ENCODE results near the gene REEP6.
A peak's percentile ranks its signal among the peaks of the same experiment; 100 is the strongest.

Gene REEP6

GRCh38 chr19:1469255-1470054, 21.5 kb upstream of the REEP6 start:
- ChIA-PET CTCF (interaction anchor here (1.5 to 5.0 kb wide), 2 partner anchors 16 to 24 kb away, joined by 5 to 35 read pairs; no protein-coding TSS in a partner anchor), POLR2A (no interaction called here)
- Histone ChIP-seq H3K4me1 (ENCODE audit: control extremely low read depth in 1 of 4, control insufficient read depth in 4 of 4, insufficient read depth in 4 of 4, low read length in 3 of 4) (peaks cover 0 to 66% (median 45%) of the 10 kb centered on the region in 4 experiments), H3K27ac (ENCODE audit: insufficient read depth in 1 of 2, low read depth in 1 of 2, low read length in 2 of 2, poor library complexity in 1 of 2, severe bottlenecking in 2 of 2) (no peak overlapping the region), H3K9me3 (ENCODE audit: control extremely low read depth in 1 of 5, control insufficient read depth in 4 of 5, insufficient read depth in 2 of 5, low read depth in 1 of 5, low read length in 4 of 5) (no peaks in the 10 kb centered on the region), H3K4me3 (ENCODE audit: control insufficient read depth in 1 of 7, extremely low read depth in 1 of 7, insufficient read depth in 4 of 7, low read depth in 2 of 7, low read length in 6 of 7) (peak overlapping the region in 4 of 7 experiments; percentile 27 to 50 (median 39)), H3K36me3 (ENCODE audit: control insufficient read depth in 4 of 4, insufficient read depth in 4 of 4, low read length in 3 of 4) (peaks cover 0 to 7% (median 0%) of the 10 kb centered on the region in 4 experiments), H3K27me3 (replicated peaks in 2 of 5; ENCODE audit: control insufficient read depth in 4 of 5, insufficient read depth in 5 of 5, low read length in 4 of 5) (peaks cover 0 to 93% (median 33%) of the 10 kb centered on the region in 5 experiments)
- 1% methylated on average over 95 of the region's 117 CpGs for WGBS (ENCODE audit: insufficient coverage)
- peak in 1 of 3 donors; percentile 46 for DNase-seq

GRCh38 chr19:1470055-1470304, 21.0 kb upstream of the REEP6 start:
- Histone ChIP-seq H3K4me3 (ENCODE audit: control insufficient read depth in 1 of 7, extremely low read depth in 1 of 7, insufficient read depth in 4 of 7, low read depth in 2 of 7, low read length in 6 of 7) (peak overlapping the region in 3 of 7 experiments; percentile 16 to 50 (median 24)), H3K27me3 (replicated peaks in 2 of 5; ENCODE audit: control insufficient read depth in 4 of 5, insufficient read depth in 5 of 5, low read length in 4 of 5) (peaks cover 0 to 94% (median 33%) of the 10 kb centered on the region in 5 experiments), H3K27ac (ENCODE audit: insufficient read depth in 1 of 2, low read depth in 1 of 2, low read length in 2 of 2, poor library complexity in 1 of 2, severe bottlenecking in 2 of 2) (no peak overlapping the region), H3K9me3 (ENCODE audit: control extremely low read depth in 1 of 5, control insufficient read depth in 4 of 5, insufficient read depth in 2 of 5, low read depth in 1 of 5, low read length in 4 of 5) (no peaks in the 10 kb centered on the region), H3K36me3 (ENCODE audit: control insufficient read depth in 4 of 4, insufficient read depth in 4 of 4, low read length in 3 of 4) (peaks cover 0 to 10% (median 2%) of the 10 kb centered on the region in 4 experiments), H3K4me1 (ENCODE audit: control extremely low read depth in 1 of 4, control insufficient read depth in 4 of 4, insufficient read depth in 4 of 4, low read length in 3 of 4) (peaks cover 0 to 66% (median 45%) of the 10 kb centered on the region in 4 experiments)
- ChIA-PET POLR2A (no interaction called here), CTCF (interaction anchor here (0.9 to 2.2 kb wide), 3 partner anchors 12 to 17 kb away, joined by 3 to 6 read pairs (median 3); no protein-coding TSS in a partner anchor)
- 4% methylated on average over 18 of the region's 22 CpGs for WGBS (ENCODE audit: insufficient coverage)
- no peak for DNase-seq

- ChIA-PET CTCF (interaction anchor here (0.9 to 2.2 kb wide), 6 partner anchors 12 to 26 kb away, joined by 3 to 7 read pairs (median 5); partner anchors contain the start of gene PCSK4), POLR2A (no interaction called here)
- Histone ChIP-seq H3K4me3 (ENCODE audit: control insufficient read depth in 1 of 7, extremely low read depth in 1 of 7, insufficient read depth in 4 of 7, low read depth in 2 of 7, low read length in 6 of 7) (peak overlapping the region in 4 of 7 experiments; percentile 24 to 43 (median 32)), H3K27ac (ENCODE audit: insufficient read depth in 1 of 2, low read depth in 1 of 2, low read length in 2 of 2, poor library complexity in 1 of 2, severe bottlenecking in 2 of 2) (no peak overlapping the region), H3K4me1 (ENCODE audit: control extremely low read depth in 1 of 4, control insufficient read depth in 4 of 4, insufficient read depth in 4 of 4, low read length in 3 of 4) (peaks cover 0 to 64% (median 44%) of the 10 kb centered on the region in 4 experiments), H3K9me3 (ENCODE audit: control extremely low read depth in 1 of 5, control insufficient read depth in 4 of 5, insufficient read depth in 2 of 5, low read depth in 1 of 5, low read length in 4 of 5) (no peaks in the 10 kb centered on the region), H3K27me3 (replicated peaks in 2 of 5; ENCODE audit: control insufficient read depth in 4 of 5, insufficient read depth in 5 of 5, low read length in 4 of 5) (peaks cover 0 to 89% (median 33%) of the 10 kb centered on the region in 5 experiments), H3K36me3 (ENCODE audit: control insufficient read depth in 4 of 4, insufficient read depth in 4 of 4, low read length in 3 of 4) (peaks cover 0 to 12% (median 2%) of the 10 kb centered on the region in 4 experiments)
- DNase-seq, result peak in 2 of 3 donors; percentile 41 to 44
- WGBS (ENCODE audit: insufficient coverage), result under 1% methylated on average over 49 of the region's 67 CpGs
These were observed 20.5 kb upstream of the REEP6 start for GRCh38 chr19:1470305-1471009.

- CTCF ChIA-PET, result interaction anchor here (0.9 to 2.2 kb wide), 10 partner anchors 11 to 75 kb away, joined by 3 to 7 read pairs (median 4); partner anchors contain the start of gene PCSK4
- DNase-seq, result no peak
- H3K9me3 ChIP-seq (ENCODE audit: control extremely low read depth in 1 of 5, control insufficient read depth in 4 of 5, insufficient read depth in 2 of 5, low read depth in 1 of 5, low read length in 4 of 5), result no peaks in the 10 kb centered on the region
- 5% methylated on average over 23 of the region's 28 CpGs for WGBS (ENCODE audit: insufficient coverage)
- peak overlapping the region in 4 of 7 experiments; percentile 7 to 37 (median 28) for H3K4me3 ChIP-seq (ENCODE audit: control insufficient read depth in 1 of 7, extremely low read depth in 1 of 7, insufficient read depth in 4 of 7, low read depth in 2 of 7, low read length in 6 of 7)
- POLR2A ChIA-PET, result no interaction called here
- H3K36me3 ChIP-seq (ENCODE audit: control insufficient read depth in 4 of 4, insufficient read depth in 4 of 4, low read length in 3 of 4), result peaks cover 0 to 15% (median 2%) of the 10 kb centered on the region in 4 experiments
- H3K27ac ChIP-seq (ENCODE audit: insufficient read depth in 1 of 2, low read depth in 1 of 2, low read length in 2 of 2, poor library complexity in 1 of 2, severe bottlenecking in 2 of 2), result no peak overlapping the region
- peaks cover 0 to 58% (median 41%) of the 10 kb centered on the region in 4 experiments for H3K4me1 ChIP-seq (ENCODE audit: control extremely low read depth in 1 of 4, control insufficient read depth in 4 of 4, insufficient read depth in 4 of 4, low read length in 3 of 4)
- H3K27me3 ChIP-seq (replicated peaks in 2 of 5; ENCODE audit: control insufficient read depth in 4 of 5, insufficient read depth in 5 of 5, low read length in 4 of 5), result peaks cover 0 to 83% (median 29%) of the 10 kb centered on the region in 5 experiments
These were observed 19.9 kb upstream of the REEP6 start for GRCh38 chr19:1471010-1471514.

GRCh38 chr19:1471515-1472160, 19.3 kb upstream of the REEP6 start:
- ChIA-PET POLR2A (interaction anchor here (0.5 kb wide), 1 partner anchor 25 kb away, joined by 3 read pairs; no protein-coding TSS in a partner anchor), CTCF (interaction anchor here (0.6 to 2.5 kb wide), 11 partner anchors 10 to 789 kb away, joined by 3 to 7 read pairs (median 4); partner anchors contain the start of gene PCSK4)
- Histone ChIP-seq H3K4me3 (ENCODE audit: control insufficient read depth in 1 of 7, extremely low read depth in 1 of 7, insufficient read depth in 4 of 7, low read depth in 2 of 7, low read length in 6 of 7) (no peak overlapping the region), H3K4me1 (ENCODE audit: control extremely low read depth in 1 of 4, control insufficient read depth in 4 of 4, insufficient read depth in 4 of 4, low read length in 3 of 4) (peaks cover 0 to 53% (median 41%) of the 10 kb centered on the region in 4 experiments), H3K27me3 (replicated peaks in 2 of 5; ENCODE audit: control insufficient read depth in 4 of 5, insufficient read depth in 5 of 5, low read length in 4 of 5) (peaks cover 0 to 78% (median 24%) of the 10 kb centered on the region in 5 experiments), H3K36me3 (ENCODE audit: control insufficient read depth in 4 of 4, insufficient read depth in 4 of 4, low read length in 3 of 4) (peaks cover 0 to 18% (median 4%) of the 10 kb centered on the region in 4 experiments), H3K27ac (ENCODE audit: insufficient read depth in 1 of 2, low read depth in 1 of 2, low read length in 2 of 2, poor library complexity in 1 of 2, severe bottlenecking in 2 of 2) (no peak overlapping the region), H3K9me3 (ENCODE audit: control extremely low read depth in 1 of 5, control insufficient read depth in 4 of 5, insufficient read depth in 2 of 5, low read depth in 1 of 5, low read length in 4 of 5) (no peaks in the 10 kb centered on the region)
- 25% methylated on average over 19 of the region's 24 CpGs for WGBS (ENCODE audit: insufficient coverage)
- DNase-seq, result peak in 1 of 3 donors; percentile 32

GRCh38 chr19:1472231-1473084, 18.5 kb upstream of the REEP6 start:
- ChIA-PET POLR2A (interaction anchor here (0.5 kb wide), 1 partner anchor 26 kb away, joined by 3 read pairs; no protein-coding TSS in a partner anchor), CTCF (interaction anchor here (0.6 to 2.5 kb wide), 9 partner anchors 15 to 788 kb away, joined by 3 to 6 read pairs (median 4); partner anchors contain the start of gene PCSK4)
- Histone ChIP-seq H3K4me1 (ENCODE audit: control extremely low read depth in 1 of 4, control insufficient read depth in 4 of 4, insufficient read depth in 4 of 4, low read length in 3 of 4) (peaks cover 0 to 46% (median 37%) of the 10 kb centered on the region in 4 experiments), H3K27me3 (replicated peaks in 2 of 5; ENCODE audit: control insufficient read depth in 4 of 5, insufficient read depth in 5 of 5, low read length in 4 of 5) (peaks cover 0 to 69% (median 20%) of the 10 kb centered on the region in 5 experiments), H3K27ac (ENCODE audit: insufficient read depth in 1 of 2, low read depth in 1 of 2, low read length in 2 of 2, poor library complexity in 1 of 2, severe bottlenecking in 2 of 2) (no peak overlapping the region), H3K36me3 (ENCODE audit: control insufficient read depth in 4 of 4, insufficient read depth in 4 of 4, low read length in 3 of 4) (peaks cover 0 to 22% (median 4%) of the 10 kb centered on the region in 4 experiments), H3K9me3 (ENCODE audit: control extremely low read depth in 1 of 5, control insufficient read depth in 4 of 5, insufficient read depth in 2 of 5, low read depth in 1 of 5, low read length in 4 of 5) (no peaks in the 10 kb centered on the region), H3K4me3 (ENCODE audit: control insufficient read depth in 1 of 7, extremely low read depth in 1 of 7, insufficient read depth in 4 of 7, low read depth in 2 of 7, low read length in 6 of 7) (no peak overlapping the region)
- no peak for DNase-seq
- WGBS (ENCODE audit: insufficient coverage), result 67% methylated on average over 29 of the region's 44 CpGs
